Measurements from ENCODE around the gene PAX8.

DNA sequence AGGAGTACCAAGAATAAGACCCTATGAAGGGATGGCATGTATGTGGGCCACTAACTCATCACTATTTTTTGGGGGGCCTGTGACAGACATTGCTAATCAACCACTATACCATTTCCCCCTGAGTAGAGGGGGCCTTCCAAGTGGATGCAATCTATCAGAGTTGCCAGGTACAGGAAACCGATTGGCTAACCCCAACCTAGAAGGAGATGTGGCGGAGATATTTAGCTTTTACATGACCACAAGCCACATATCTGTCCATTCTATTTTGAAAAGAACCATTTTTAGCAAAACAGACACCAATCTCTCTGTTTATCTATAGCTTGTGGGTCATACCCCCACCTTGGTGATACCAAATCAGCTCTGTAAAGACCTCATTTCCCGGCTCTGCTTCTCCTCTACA, 51.0 kb downstream of the PAX8 start:
- no peak for TF ChIP-seq EZH2 (IDR thresholded peaks at IDR 0.05)
- TF ChIP-seq, protein P1, sequence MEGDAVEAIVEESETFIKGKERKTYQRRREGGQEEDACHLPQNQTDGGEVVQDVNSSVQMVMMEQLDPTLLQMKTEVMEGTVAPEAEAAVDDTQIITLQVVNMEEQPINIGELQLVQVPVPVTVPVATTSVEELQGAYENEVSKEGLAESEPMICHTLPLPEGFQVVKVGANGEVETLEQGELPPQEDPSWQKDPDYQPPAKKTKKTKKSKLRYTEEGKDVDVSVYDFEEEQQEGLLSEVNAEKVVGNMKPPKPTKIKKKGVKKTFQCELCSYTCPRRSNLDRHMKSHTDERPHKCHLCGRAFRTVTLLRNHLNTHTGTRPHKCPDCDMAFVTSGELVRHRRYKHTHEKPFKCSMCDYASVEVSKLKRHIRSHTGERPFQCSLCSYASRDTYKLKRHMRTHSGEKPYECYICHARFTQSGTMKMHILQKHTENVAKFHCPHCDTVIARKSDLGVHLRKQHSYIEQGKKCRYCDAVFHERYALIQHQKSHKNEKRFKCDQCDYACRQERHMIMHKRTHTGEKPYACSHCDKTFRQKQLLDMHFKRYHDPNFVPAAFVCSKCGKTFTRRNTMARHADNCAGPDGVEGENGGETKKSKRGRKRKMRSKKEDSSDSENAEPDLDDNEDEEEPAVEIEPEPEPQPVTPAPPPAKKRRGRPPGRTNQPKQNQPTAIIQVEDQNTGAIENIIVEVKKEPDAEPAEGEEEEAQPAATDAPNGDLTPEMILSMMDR (IDR thresholded peaks at IDR 0.05), result no peak
